Stimulated activated naive B cell treated with anti-CD40 and anti-IgM and Interleukin-4, amounts not matched to agents 10 μg/mL and 1 μg/mL and 100 μg/mL, for 72 hours (primary cell): ENCODE measurements around the gene MTERF4.

Source experiments
- ATAC-seq, 2 donors: fragments of 150-1000 bp; cut with Tn5 transposase; replicated peaks; 2 replicates each; pipeline ENCODE4 v1.10.0; 2021; ENCODE audit warnings: moderate library complexity in 1 of 2
- DNase-seq: peaks from one replicate; pipeline ENCODE4 v3.0.0; 2021
- H3K27ac Mint-ChIP-seq: one replicate; pipeline ENCODE4 v1.8.0; 2022; ENCODE audit warnings: mild to moderate bottlenecking, mixed read lengths
- H3K27me3 Mint-ChIP-seq, 2 donors: one replicate each; pipeline ENCODE4 v1.8.0; 2022; ENCODE audit warnings: mixed read lengths in 2 of 2
- H3K36me3 Mint-ChIP-seq, 2 donors: one replicate each; pipeline ENCODE4 v1.8.0; 2022; ENCODE audit warnings: mixed read lengths in 2 of 2, mild to moderate bottlenecking in 1 of 2
- H3K4me1 Mint-ChIP-seq, 2 donors: one replicate each; pipeline ENCODE4 v1.8.0; 2022; ENCODE audit warnings: mixed read lengths in 2 of 2, mild to moderate bottlenecking in 1 of 2
- H3K4me3 Mint-ChIP-seq, 2 donors: one replicate each; pipeline ENCODE4 v1.8.0; 2022; ENCODE audit warnings: mild to moderate bottlenecking in 2 of 2, mixed read lengths in 2 of 2, moderate library complexity in 1 of 2
- H3K9me3 Mint-ChIP-seq, 2 donors: one replicate each; pipeline ENCODE4 v1.8.0; 2022; ENCODE audit warnings: mixed read lengths in 2 of 2, mild to moderate bottlenecking in 1 of 2

Gene MTERF4

DNA sequence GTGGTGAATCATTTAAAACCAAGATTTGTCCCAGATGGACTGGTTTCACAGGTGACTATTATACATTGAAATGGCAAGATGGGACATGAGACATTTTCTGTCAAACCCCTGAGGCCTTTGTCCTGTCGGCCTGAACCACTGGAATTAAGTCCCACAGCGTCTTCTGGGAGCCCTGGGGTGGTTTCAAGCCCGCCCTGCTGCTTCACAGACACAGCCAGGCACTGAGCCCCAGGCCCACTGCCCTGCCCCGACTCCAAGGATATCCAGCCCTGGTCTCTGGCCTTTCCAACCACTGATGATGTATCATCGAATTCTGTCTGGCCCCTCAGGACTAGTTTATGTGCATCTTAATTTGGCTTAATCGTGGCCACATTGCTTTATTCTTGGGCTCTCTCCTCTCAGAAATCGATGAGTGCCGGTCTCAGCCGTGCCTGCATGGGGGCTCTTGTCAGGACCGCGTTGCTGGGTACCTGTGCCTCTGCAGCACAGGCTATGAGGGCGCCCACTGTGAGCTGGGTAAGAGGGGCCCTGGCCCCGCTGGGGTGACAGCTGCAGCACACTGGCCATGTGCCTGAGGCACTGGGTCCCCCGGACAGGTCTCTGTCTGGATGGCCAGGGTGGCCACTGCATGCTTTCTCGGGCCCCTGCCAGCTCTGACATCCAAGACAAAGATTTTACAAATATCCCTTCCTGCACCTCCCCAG lies 39.5 kb downstream of the MTERF4 start:
- no peaks in the 10 kb centered on the region for H3K9me3 Mint-ChIP-seq
- peak overlapping the region; percentile 5 for H3K27ac Mint-ChIP-seq

DNA sequence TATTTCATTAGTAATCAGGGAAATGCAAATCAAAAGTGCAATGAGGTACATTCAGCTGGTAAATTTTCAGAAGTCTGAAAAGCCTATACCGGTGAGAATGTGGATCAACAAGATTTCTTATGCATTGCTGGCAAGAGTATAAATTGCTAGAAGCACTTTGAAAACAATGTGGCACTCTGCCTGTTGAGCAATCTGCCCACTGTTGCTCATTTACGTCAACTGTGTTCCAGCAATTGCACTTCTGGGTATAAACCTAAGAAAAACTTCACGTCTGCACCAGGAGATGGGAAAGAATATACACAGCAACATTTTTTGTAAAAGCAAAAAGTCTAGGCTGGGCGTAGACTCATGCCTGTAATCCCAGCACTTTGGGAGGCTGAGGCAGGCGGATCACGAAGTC lies 40.8 kb downstream of the MTERF4 start:
- H3K4me1 Mint-ChIP-seq, result peaks cover 6 to 11% of the 10 kb centered on the region in 2 donors
- H3K36me3 Mint-ChIP-seq, result peaks cover 2 to 4% of the 10 kb centered on the region in 2 donors
- H3K9me3 Mint-ChIP-seq, result no peaks in the 10 kb centered on the region
- H3K4me3 Mint-ChIP-seq, result no peak overlapping the region
- H3K27ac Mint-ChIP-seq, result no peak overlapping the region
- H3K27me3 Mint-ChIP-seq, result peaks cover 3 to 23% of the 10 kb centered on the region in 2 donors
- DNase-seq (no peak), ATAC-seq (no peak)

More for the DNA sequence above, 39.5 kb downstream of the MTERF4 start:
- no peak overlapping the region for H3K4me3 Mint-ChIP-seq
- ATAC-seq, result no peak
- H3K36me3 Mint-ChIP-seq, result peaks cover 1 to 5% of the 10 kb centered on the region in 2 donors
- no peak for DNase-seq
- H3K4me1 Mint-ChIP-seq, result peaks cover 6 to 11% of the 10 kb centered on the region in 2 donors
- H3K27me3 Mint-ChIP-seq, result peaks cover 3 to 23% of the 10 kb centered on the region in 2 donors

DNA sequence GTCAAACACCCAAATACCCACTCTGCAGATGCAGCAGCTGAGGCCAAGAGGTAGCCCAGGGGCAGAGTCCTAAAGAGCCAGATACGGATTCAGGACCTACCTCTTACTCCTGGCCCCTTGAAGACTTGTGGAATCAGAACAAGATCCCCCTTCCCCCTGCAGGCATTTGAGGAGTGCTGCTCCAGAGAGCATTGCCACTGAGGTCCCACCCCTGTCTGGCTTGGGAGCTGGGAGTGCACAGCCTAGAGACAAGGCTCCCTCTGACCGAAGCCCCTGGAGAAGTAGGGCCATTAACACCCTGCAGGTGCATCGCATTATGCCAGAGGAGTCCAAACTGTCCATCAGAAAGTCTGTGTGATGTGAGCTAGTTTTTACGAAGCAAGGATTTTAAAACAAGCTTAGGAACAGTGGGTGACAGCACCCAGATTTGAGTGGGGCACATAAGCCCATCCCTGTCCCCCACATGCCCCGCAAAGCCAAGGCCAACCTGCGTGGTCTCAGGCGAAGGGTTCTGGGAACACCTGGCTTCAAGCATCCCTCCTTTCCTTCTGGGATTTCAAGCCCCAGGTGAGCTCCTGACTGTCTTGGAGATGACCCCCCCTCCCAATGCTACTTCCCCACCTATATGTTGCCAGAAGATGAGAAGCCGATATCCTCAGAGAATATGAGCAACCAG lies 48.4 kb downstream of the MTERF4 start:
- Mint-ChIP-seq H3K36me3 (peaks cover 5 to 9% of the 10 kb centered on the region in 2 donors), H3K4me3 (no peak overlapping the region), H3K27me3 (no peaks in the 10 kb centered on the region), H3K9me3 (no peaks in the 10 kb centered on the region), H3K27ac (no peak overlapping the region), H3K4me1 (no peaks in the 10 kb centered on the region)
- ATAC-seq, result no peak
- DNase-seq, result no peak

DNA sequence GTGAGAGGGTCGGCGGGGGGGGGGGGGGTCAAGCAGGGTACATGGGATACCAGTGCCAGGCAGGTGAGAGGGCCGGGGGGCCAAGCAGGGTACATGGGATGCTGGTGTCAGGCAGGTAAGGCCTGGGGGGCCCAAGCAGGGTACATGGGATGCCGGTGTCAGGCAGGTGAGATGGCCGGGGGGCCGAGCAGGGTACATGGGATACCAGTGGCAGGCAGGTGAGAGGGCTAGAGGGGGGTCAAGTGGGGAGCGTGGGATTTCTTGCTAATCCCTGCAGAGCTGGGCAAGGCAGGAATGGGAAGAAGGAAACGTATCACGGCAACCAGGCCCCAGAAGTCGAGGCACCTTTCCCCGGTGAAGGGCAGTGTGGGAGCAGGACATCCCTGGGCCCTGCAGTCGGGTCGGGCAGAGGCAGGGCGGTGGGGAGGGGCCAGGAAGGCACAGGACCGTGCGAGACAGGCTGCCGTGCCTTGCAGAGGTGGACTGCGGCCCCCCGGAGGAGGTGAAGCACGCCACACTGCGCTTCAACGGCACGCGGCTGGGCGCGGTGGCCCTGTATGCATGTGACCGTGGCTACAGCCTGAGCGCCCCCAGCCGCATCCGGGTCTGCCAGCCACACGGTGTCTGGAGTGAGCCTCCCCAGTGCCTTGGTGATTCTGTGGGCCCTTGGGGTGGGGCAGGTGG lies 49.3 kb downstream of the MTERF4 start:
- no peak for DNase-seq
- Mint-ChIP-seq H3K4me3 (no peak overlapping the region), H3K4me1 (no peaks in the 10 kb centered on the region), H3K9me3 (no peaks in the 10 kb centered on the region), H3K27me3 (no peaks in the 10 kb centered on the region), H3K36me3 (peaks cover 4 to 9% of the 10 kb centered on the region in 2 donors), H3K27ac (peak overlapping the region; percentile 25)
- ATAC-seq, result no peak

DNA sequence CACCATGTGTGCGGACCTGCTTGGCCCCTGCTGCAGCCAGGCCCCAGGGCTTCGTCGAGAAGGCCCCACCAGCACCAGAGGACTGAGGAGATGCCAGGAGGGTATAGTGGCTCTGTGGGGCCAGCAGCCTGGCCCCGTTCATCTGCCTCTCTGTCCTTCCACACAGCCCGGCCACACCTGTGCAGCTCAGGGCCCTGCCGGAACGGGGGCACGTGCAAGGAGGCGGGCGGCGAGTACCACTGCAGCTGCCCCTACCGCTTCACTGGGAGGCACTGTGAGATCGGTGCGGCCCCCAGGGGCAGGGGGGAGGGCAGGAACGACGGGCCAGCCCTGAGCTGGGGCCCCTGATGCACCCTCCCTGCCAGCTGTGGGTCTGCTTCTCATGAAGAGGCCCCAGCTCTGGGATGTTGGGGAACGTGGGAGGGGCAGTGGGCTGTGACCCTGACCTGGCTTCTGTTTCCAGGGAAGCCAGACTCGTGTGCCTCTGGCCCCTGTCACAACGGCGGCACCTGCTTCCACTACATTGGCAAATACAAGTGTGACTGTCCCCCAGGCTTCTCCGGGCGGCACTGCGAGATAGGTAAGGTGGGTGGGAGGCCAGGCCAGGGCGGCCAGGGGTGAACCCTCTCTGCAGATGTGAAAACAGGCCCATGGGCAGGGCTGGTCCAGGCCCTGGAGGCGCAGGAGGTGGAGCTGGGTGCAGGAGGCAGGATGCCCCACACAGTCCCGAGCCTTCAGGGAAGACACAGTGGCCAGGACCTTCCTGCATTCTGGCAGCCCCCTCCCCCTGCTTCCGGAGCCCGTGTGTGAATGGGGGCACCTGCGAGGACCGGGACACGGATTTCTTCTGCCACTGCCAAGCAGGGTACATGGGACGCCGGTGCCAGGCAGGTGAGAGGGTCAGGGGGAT lies 50.3 kb downstream of the MTERF4 start:
- Mint-ChIP-seq H3K36me3 (peaks cover 4 to 9% of the 10 kb centered on the region in 2 donors), H3K27me3 (no peaks in the 10 kb centered on the region), H3K4me1 (no peaks in the 10 kb centered on the region), H3K9me3 (no peaks in the 10 kb centered on the region), H3K27ac (no peak overlapping the region), H3K4me3 (no peak overlapping the region)
- no peak for DNase-seq
- ATAC-seq, result no peak

DNA sequence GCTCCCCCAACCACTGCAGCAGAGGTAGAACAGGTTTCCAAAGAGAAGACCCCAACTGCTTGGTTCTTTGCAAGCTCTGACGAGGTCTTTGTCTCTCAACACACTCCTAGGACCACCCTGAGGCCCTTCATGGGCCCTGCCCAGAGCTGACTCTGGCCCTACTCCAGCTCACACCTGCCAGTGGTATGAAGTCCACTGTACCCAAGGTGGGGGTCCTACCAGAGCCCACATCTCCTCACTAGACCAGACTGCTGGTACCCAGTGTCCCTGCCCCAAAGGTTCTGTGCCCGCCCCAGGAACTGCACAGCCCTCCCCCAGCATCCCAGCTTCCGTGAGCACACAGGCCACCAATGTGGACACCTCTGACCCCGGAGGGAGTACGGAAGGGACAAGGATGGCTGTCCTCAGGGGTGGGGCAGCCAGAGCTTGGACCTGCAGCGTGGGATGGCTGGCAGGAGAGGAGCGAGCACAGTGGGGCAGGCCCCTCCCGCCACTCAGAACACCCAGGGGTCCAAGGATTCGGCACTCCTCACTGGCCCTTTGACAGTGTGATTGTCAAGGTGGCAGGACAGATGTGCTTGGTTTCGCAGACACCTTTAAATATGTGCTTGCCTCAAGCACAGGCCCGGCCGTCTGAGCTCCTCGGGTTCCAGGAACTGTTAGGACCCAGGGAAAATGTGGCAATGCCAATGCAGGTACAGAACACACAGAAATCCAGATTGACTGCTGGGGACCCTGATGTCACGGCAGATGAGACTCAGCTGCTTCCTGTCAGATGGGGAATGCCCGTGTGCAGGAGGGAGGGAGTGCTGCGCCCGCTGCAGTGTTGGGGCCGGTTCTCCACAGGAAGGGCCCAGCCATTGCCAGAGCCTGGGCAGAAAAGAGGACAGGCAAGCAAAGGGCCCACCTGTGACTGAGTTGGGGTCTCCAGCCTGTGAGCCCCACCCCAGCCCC lies 51.2 kb downstream of the MTERF4 start:
- DNase-seq, result no peak
- Mint-ChIP-seq H3K27me3 (no peaks in the 10 kb centered on the region), H3K4me3 (no peak overlapping the region), H3K9me3 (no peaks in the 10 kb centered on the region), H3K4me1 (no peaks in the 10 kb centered on the region), H3K36me3 (peaks cover 2 to 10% of the 10 kb centered on the region in 2 donors), H3K27ac (no peak overlapping the region)
- ATAC-seq, result peak in 1 of 2 donors; percentile 67

DNA sequence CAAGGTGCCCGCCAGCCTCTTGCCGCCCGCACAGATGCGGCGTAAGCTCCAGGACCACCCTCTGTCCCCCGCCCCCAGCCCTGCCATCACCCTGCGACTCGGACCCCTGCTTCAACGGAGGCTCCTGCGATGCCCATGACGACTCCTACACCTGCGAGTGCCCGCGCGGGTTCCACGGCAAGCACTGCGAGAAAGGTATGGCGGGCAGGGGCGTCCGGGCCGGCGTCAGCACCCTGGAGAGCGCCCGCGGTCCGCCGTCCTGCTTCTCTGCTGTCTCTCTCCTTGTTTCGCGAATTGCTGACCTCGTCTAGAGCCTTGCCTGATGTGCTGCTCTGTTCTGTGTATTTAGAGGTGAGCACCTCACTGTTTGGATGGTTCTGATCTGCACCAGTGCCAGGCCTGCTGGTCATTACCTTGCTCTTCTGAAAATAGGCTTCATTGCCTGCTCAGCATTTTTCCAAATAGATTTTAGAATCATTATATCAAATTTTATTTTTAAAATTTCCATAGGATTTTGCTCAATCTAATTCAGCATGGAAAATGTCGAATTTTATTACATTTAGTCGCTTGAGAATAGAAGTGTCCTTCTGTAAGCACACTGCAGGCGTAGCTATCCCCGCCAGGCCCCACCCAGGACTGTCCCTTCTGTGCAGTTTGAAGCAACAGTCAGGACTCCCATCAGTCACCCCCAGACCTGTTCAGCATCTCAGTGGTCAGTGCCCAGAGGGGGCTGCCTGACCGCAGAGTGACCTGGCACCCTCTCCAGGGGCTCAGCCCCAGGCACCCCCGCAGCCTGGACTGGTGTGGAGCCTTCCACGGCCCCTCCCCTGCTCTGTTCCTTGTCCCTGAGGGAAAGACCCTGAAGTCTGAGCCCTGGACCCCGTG lies 52.1 kb downstream of the MTERF4 start:
- H3K36me3 Mint-ChIP-seq, result peaks cover 5 to 16% of the 10 kb centered on the region in 2 donors
- ATAC-seq (no peak), DNase-seq (no peak)
- no peaks in the 10 kb centered on the region for H3K4me1 Mint-ChIP-seq
- no peaks in the 10 kb centered on the region for H3K27me3 Mint-ChIP-seq
- H3K9me3 Mint-ChIP-seq, result peaks cover 2 to 4% of the 10 kb centered on the region in 2 donors
- no peak overlapping the region for H3K27ac Mint-ChIP-seq
- no peak overlapping the region for H3K4me3 Mint-ChIP-seq

DNA sequence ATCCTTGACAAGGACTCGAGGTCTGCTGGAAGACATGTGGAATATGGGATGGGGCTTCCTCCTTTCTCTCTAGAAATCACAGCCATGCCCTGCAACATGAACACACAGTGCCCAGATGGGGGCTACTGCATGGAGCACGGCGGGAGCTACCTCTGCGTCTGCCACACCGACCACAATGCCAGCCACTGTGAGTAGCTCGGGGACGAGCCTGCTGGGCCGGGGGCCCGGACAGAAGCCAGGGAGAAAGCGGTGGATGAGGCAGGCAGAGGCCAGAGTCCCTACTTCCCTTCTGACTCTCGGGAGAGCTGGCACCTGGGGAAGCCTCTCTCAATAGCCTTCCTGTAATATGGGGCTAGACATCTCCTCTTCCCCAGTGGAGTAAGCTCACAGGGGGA lies 53.1 kb downstream of the MTERF4 start:
- Mint-ChIP-seq H3K4me1 (no peaks in the 10 kb centered on the region), H3K9me3 (peaks cover 2 to 5% of the 10 kb centered on the region in 2 donors), H3K27ac (no peak overlapping the region), H3K4me3 (no peak overlapping the region), H3K36me3 (peaks cover 6 to 17% of the 10 kb centered on the region in 2 donors), H3K27me3 (no peaks in the 10 kb centered on the region)
- no peak for ATAC-seq
- DNase-seq, result no peak

DNA sequence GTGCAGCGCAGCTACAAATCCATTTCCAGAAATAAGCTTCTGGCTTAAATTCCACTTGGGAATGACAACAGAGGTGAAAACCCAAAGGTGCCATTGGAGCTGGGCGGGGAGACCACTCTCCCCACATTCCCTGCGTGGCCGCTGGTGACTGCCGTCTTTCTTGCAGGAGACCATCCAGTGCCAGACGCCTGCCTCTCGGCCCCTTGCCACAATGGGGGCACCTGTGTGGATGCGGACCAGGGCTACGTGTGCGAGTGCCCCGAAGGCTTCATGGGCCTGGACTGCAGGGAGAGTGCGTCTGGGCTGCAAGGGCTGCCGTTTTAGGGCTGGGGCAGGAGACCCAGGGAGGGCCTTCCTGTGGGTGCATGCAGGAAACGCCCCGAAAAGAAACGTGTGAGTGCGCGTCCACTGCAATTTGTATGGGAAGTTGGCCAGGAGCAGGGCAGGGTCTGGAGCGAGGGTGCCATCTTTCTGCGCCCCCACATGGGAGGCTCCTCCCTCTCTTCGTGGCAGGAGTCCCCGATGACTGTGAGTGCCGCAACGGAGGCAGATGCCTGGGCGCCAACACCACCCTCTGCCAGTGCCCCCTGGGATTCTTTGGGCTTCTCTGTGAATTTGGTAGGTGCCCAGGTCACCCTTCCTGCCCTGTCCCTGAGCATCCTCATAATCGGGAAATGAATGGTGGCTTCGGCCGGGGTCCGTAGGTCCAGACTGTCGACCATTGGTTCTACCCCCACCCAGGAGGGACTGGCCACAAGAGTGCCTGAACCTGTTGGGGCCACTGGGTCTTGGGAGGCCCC lies 53.7 kb downstream of the MTERF4 start:
- DNase-seq (no peak), ATAC-seq (no peak)
- H3K36me3 Mint-ChIP-seq, result peaks cover 6 to 17% of the 10 kb centered on the region in 2 donors
- H3K27me3 Mint-ChIP-seq, result no peaks in the 10 kb centered on the region
- H3K4me3 Mint-ChIP-seq, result no peak overlapping the region
- no peak overlapping the region for H3K27ac Mint-ChIP-seq
- peaks cover under 1 to 2% of the 10 kb centered on the region in 2 donors for H3K4me1 Mint-ChIP-seq
- H3K9me3 Mint-ChIP-seq, result peaks cover 2 to 5% of the 10 kb centered on the region in 2 donors

DNA sequence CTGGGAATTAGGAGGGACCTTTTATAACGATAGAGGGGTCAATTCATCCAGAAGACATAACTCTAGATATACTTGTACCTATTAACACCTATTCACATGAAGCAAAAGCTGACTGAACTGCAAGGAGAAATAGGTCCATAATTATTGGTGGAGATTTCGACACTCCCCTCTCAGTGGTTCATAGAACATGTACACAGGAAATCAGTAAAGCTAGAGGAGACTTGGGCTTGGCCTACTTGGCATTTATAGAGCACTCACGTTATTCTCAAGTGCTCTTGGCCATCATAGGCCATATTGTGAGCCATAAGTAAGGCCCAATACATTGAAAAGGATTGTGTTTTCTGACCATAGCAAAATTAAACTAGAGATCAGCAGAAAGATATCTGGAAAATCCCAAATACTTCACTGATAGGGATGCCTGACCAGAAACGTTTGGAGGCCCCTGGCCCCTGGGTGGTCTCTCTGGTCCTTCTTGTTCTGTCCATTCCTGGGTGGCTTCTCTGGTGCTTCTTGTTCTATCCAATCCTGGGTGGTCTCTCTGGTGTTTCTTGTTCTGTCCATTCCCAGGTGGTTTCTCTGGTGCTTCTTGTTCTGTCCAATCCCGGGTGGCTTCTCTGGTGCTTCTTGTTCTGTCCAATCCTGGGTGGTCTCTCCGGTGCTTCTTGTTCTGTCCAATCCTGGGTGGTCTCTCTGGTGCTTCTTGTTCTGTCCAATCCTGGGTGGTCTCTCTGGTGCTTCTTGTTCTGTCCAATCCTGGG lies 54.7 kb downstream of the MTERF4 start:
- DNase-seq, result no peak
- no peak overlapping the region for H3K27ac Mint-ChIP-seq
- no peak for ATAC-seq
- no peak overlapping the region for H3K4me3 Mint-ChIP-seq
- no peaks in the 10 kb centered on the region for H3K27me3 Mint-ChIP-seq
- H3K4me1 Mint-ChIP-seq, result peaks cover 8 to 11% of the 10 kb centered on the region in 2 donors
- H3K36me3 Mint-ChIP-seq, result peaks cover 4 to 17% of the 10 kb centered on the region in 2 donors
- peaks cover 2 to 5% of the 10 kb centered on the region in 2 donors for H3K9me3 Mint-ChIP-seq
